HG02884 (cell line): Measurements from ENCODE around the gene FBXO17.

ENCODE experiments used
- ATAC-seq: cut with Tn5 transposase; IDR thresholded peaks from one replicate; pipeline ENCODE4 v1.9.1; 2021; ENCODE audit warnings: mild to moderate bottlenecking, moderate library complexity; ENCODE audit not compliant: unreplicated experiment

The FBXO17 gene

GRCh38 chr19:38918526-38918925 lies 57.0 kb downstream of the FBXO17 start:
- ATAC-seq, result no peak

- ATAC-seq, result no peak
Measured at GRCh38 chr19:38917921-38918491, 57.5 kb downstream of the FBXO17 start.

GRCh38 chr19:38917516-38917915 lies 58.0 kb downstream of the FBXO17 start:
- no peak for ATAC-seq

GRCh38 chr19:38915329-38916321 lies 59.9 kb downstream of the FBXO17 start:
- no peak for ATAC-seq

GRCh38 chr19:38913958-38914357 lies 61.6 kb downstream of the FBXO17 start:
- ATAC-seq, result no peak

- ATAC-seq, result no peak
Measured at GRCh38 chr19:38912600-38913514, 62.7 kb downstream of the FBXO17 start.

- ATAC-seq, result no peak
Measured at GRCh38 chr19:38911388-38912001, 64.0 kb downstream of the FBXO17 start.

- ATAC-seq, result no peak
Measured at GRCh38 chr19:38910488-38910887, 65.1 kb downstream of the FBXO17 start.

- no peak for ATAC-seq
Measured at GRCh38 chr19:38908911-38909310, 66.6 kb downstream of the FBXO17 start.

- no peak for ATAC-seq
Measured at GRCh38 chr19:38907670-38908069, 67.9 kb downstream of the FBXO17 start.

GRCh38 chr19:38907227-38907626 lies 68.3 kb downstream of the FBXO17 start:
- ATAC-seq, result no peak

- no peak for ATAC-seq
Measured at GRCh38 chr19:38905620-38906019, 69.9 kb downstream of the FBXO17 start.

GRCh38 chr19:38904581-38905539 lies 70.7 kb downstream of the FBXO17 start:
- no peak for ATAC-seq

- no peak for ATAC-seq
Measured at GRCh38 chr19:38901683-38902082, 73.9 kb downstream of the FBXO17 start.

- no peak for ATAC-seq
Measured at GRCh38 chr19:38900743-38901190, 74.8 kb downstream of the FBXO17 start.

GRCh38 chr19:38900202-38900629 lies 75.3 kb downstream of the FBXO17 start:
- ATAC-seq, result no peak

GRCh38 chr19:38899447-38900201 lies 75.9 kb downstream of the FBXO17 start, which contains the start of the genes NFKBIB and SIRT2:
NFKBIB (plus strand) TSS chr19:38899969; CDS start chr19:38900033, 64 bp downstream.
SIRT2 (minus strand) TSS chr19:38899618; CDS start chr19:38899521, 97 bp downstream.
- peak; percentile 82 for ATAC-seq

- ATAC-seq, result no peak
Measured at GRCh38 chr19:38898788-38899446, 76.6 kb downstream of the FBXO17 start.
